BJ (cell line): ENCODE results near the gene ZNF614. TPM values are rescaled to one million over a fixed set of nuclear protein-coding genes. Genes with fewer than 3 reads are reported as not detected.

ENCODE experiments used
- CTCF ChIA-PET: fragments of 350-600 bp; formaldehyde crosslinking; extraction: SDS; loops from one replicate; lab custom pipeline; 2021; ENCODE audit warnings: antibody characterized with exemption, inconsistent platforms; lab: Yijun Ruan, JAX
- POLR2A ChIA-PET: fragments of 300-600 bp; sonication (Branson Sonifier 250); formaldehyde crosslinking; extraction: SDS; loops from one replicate; lab custom pipeline; 2021; ENCODE audit warnings: antibody characterized with exemption; lab: Charles Lee
- DNase-seq: peaks from one replicate; pipeline ENCODE4 v3.0.0-alpha.2; 2011; ENCODE audit warnings: low read depth
- H3K27me3 ChIP-seq: 2 replicates; pipeline ENCODE4 v1.6.0; 2011; ENCODE audit warnings: low read length; ENCODE audit not compliant: control insufficient read depth, insufficient read depth
- H3K36me3 ChIP-seq: 2 replicates; pipeline ENCODE4 v1.5.1; 2011; ENCODE audit warnings: low read length; ENCODE audit not compliant: control insufficient read depth, insufficient read depth
- H3K4me3 ChIP-seq: 2 replicates; pipeline ENCODE4 v1.5.1; 2011; ENCODE audit warnings: low read depth, mild to moderate bottlenecking, control low read depth, low read length
- polyA plus RNA-seq: library from polyadenylated mRNA; depleted of rRNA; stranded (reverse); fragments of >200 nt; gene quantifications from 2 replicates; pipeline ENCODE4 v1.2.3, GENCODE V29; 2011
- TF ChIP-seq, protein P1 (sequence below): IDR thresholded peaks from 2 replicates; pipeline ENCODE4 v1.5.1; 2011; ENCODE audit warnings: low read depth, mild to moderate bottlenecking, control low read depth, inconsistent platforms, low read length, moderate library complexity; ENCODE audit not compliant: insufficient read depth

Gene ZNF614
- polyA plus RNA-seq, 1 experiment, result 4.3 TPM

DNA sequence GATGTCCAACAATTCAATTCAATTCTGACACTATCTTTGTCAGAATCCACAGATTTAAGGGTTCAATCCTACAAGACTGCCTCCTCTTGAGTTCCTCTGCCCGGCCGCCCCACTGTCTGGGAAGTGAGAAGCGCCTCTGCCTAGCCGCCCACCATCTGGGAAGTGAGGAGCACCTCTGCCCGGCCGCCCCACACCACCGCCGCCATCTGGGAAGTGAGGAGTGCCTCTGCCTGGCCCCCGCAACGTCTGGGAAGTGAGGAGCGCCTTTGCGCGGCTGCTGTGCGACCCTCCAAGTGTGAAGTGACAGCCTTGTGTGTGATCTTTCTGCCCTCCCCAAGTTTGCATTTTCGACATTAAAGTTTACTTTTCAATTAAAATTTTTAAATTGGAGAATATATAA, 6.0 kb downstream of the ZNF614 start:
- TF ChIP-seq, protein P1, sequence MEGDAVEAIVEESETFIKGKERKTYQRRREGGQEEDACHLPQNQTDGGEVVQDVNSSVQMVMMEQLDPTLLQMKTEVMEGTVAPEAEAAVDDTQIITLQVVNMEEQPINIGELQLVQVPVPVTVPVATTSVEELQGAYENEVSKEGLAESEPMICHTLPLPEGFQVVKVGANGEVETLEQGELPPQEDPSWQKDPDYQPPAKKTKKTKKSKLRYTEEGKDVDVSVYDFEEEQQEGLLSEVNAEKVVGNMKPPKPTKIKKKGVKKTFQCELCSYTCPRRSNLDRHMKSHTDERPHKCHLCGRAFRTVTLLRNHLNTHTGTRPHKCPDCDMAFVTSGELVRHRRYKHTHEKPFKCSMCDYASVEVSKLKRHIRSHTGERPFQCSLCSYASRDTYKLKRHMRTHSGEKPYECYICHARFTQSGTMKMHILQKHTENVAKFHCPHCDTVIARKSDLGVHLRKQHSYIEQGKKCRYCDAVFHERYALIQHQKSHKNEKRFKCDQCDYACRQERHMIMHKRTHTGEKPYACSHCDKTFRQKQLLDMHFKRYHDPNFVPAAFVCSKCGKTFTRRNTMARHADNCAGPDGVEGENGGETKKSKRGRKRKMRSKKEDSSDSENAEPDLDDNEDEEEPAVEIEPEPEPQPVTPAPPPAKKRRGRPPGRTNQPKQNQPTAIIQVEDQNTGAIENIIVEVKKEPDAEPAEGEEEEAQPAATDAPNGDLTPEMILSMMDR, result no peak
- Histone ChIP-seq H3K36me3 (peaks cover 16% of the 10 kb centered on the region), H3K4me3 (no peak overlapping the region), H3K27me3 (no peaks in the 10 kb centered on the region)
- CTCF ChIA-PET, result no interaction called here
- no peak for DNase-seq
- POLR2A ChIA-PET, result no interaction called here

DNA sequence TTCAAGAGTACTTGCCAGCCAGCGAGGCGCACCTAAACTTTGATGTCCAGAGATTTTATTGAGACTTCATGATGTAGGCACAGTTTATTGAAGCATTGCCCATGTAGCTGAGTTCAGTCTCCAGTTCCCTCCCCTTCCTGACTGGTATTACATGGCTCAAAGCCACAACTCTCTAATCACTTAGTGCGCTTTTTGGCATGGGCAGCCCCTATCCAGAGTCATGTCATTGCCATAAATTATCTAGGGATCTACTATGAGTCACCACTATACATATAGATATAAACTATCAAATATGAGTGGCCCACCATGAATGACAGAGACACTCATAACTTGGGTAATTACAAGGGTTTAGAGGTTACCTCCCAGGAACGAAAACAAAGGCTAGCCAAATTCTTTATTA, 7.7 kb downstream of the ZNF614 start:
- POLR2A ChIA-PET, result no interaction called here
- TF ChIP-seq, protein P1, result no peak
- Histone ChIP-seq H3K4me3 (no peak overlapping the region), H3K27me3 (no peaks in the 10 kb centered on the region), H3K36me3 (peaks cover 21% of the 10 kb centered on the region)
- CTCF ChIA-PET, result interaction anchor here (0.7 kb wide), 1 partner anchor 105 kb away, joined by 3 read pairs; no protein-coding TSS in a partner anchor
- no peak for DNase-seq

DNA sequence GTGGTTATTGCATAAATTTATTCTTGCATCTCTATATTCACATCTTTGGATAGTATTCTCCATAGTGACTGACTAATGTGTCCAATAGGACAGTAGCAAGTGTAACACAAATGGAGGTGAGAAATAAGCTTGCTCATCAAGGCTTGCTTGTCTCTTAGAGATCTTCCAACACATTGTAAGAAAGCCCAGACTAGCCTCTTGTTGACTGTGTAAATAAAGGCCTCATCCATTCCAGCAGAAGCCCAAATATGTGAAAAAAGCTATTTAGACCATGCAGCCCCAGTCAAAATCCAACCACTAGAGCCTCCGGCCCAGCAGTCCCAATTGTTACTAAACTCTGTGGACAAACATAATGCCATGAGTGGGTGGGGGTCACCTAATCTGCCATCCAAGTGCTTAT, 17.5 kb downstream of the ZNF614 start:
- Histone ChIP-seq H3K36me3 (0 out of 2 replicates have a peak, but pooled peaks cover under 1% of the 10 kb centered on the region), H3K4me3 (no peak overlapping the region), H3K27me3 (no peaks in the 10 kb centered on the region)
- ChIA-PET CTCF (no interaction called here), POLR2A (no interaction called here)
- TF ChIP-seq, protein P1, result no peak
- DNase-seq, result no peak

DNA sequence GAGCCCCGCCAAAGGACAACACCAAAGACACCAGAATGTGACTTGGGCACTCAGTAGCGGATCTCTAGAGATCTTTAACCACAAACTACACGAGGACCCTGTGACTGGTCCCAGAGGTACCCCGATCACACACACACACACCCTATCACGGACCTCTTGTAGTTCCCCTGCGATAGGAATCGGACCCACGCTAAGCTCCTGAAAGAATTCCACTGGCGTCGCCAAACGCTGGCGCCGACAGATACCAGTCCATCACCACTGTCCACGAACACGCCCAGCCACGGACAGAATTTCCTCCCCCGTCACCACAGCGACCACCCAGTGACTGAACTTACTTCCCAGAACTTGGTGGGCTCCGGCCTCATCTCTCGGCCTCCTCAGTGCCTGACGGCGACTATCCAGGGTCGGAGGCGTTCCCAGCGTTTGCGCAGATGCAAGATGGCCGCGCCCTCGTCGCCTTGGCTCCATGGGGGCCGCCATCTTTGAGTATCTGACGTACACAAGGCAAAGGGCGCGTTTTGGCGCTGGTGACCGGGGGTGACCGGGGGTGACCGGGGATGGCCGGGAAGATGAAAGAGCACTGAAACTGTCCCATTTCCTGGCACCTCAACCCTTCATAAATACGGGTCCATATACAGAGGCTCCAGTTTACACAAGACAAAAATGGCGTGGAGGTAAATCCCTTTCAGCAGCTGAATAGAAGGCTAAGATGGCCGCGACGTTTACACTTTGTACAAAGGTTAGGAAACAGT, 20.2 kb downstream of the ZNF614 start, which contains the start of gene ZNF615:
TSS of gene ZNF615 (minus strand) at position 406 of the 752 bp plus-strand sequence. CDS start 4,500 bp downstream, outside the sequence.
- CTCF ChIA-PET, result interaction anchor here (0.6 to 0.8 kb wide), 2 partner anchors 99 to 240 kb away, joined by 3 read pairs; no protein-coding TSS in a partner anchor

DNA sequence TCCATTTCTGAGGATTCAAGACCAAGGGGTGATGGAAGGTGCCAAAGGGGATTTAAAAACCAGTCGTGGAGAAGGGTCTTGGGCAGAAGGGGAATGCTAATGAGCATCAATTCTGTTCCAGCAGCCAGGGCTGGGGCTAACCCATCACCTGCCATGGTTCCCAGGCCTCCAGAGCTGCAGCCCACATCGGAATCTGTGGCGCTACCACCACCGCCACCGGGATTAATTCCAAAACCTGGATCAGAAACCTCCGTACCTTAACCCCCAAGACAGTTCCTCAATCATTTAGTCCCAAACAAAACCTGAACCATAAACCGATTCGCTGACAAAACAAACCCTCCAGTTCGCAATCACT, 20.8 kb downstream of the ZNF614 start:
- CTCF ChIA-PET, result interaction anchor here (0.7 kb wide), 1 partner anchor 25 kb away, joined by 3 read pairs; no protein-coding TSS in a partner anchor
- TF ChIP-seq, protein P1, result no peak
- POLR2A ChIA-PET, result interaction anchor here (0.7 kb wide), 1 partner anchor 42 kb away, joined by 3 read pairs; no protein-coding TSS in a partner anchor
- H3K27me3 ChIP-seq, result no peaks in the 10 kb centered on the region
- DNase-seq, result no peak
- no peaks in the 10 kb centered on the region for H3K36me3 ChIP-seq
- peak overlapping the region; percentile 57 for H3K4me3 ChIP-seq

More for the DNA sequence above, 20.2 kb downstream of the ZNF614 start, which contains the start of gene ZNF615:
- Histone ChIP-seq H3K36me3 (no peaks in the 10 kb centered on the region), H3K4me3 (peak within 1 kb of the TSS; percentile 57), H3K27me3 (no peaks in the 10 kb centered on the region)
- POLR2A ChIA-PET, result interaction anchor here (0.7 kb wide), 1 partner anchor 41 kb away, joined by 3 read pairs; no protein-coding TSS in a partner anchor
- peak; percentile 21 for DNase-seq
- TF ChIP-seq, protein P1, result no peak
